D341Med (cell line): ENCODE data around the gene CDH12.
"Not testable (repeated sequence)": the region's sequence is repeated elsewhere in the genome, so short reads cannot be mapped to it uniquely, and the experiment has no call there.

Experiments used
- DNase-seq: peaks from one replicate; pipeline ENCODE4 v3.0.0; 2012; ENCODE audit warnings: low spot score

Gene CDH12

DNA sequence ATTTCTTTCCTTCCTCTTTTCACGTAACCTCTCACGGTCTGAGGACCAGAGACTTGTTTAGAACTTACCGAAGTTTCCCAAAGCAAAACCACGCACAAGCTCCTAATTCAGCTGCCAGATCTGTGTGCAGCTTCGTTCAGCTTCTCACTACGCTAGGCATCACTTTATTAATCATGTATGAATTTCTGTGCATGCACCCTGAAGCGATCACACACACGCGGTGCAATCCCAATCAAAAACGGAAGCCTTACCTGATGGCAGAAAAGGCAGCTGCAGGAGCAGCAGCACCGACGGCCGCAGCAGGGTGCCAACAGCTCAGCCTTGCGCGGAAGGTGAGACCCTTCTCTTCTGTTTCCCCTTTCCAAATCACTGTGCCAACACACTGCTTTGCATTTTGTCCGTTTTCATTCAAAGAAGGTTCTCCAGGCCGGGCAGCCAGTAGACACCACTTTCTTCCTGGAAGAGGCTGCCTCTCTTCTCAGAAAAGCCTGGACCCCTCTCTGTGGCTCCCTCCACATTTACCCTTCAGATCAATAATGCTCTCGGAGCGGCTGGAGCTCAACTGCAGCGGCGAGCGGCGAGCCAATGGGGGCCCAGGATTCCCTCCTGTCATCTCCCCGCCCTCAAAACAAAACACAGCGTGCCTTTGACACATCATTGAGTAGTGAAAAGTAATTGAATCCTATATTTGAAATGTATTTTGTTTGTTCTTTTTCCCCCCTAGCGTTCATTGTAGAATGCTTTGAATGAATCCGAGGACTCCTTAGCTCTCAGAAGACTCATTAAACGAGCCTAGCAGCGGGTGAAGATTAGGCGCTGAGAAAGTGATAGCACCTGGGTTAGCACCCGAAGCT lies at the start of gene CDH12:
Gene CDH12 (minus strand): TSS at position 538 of the 854 bp plus-strand sequence.
- DNase-seq, result peak; percentile 71

DNA sequence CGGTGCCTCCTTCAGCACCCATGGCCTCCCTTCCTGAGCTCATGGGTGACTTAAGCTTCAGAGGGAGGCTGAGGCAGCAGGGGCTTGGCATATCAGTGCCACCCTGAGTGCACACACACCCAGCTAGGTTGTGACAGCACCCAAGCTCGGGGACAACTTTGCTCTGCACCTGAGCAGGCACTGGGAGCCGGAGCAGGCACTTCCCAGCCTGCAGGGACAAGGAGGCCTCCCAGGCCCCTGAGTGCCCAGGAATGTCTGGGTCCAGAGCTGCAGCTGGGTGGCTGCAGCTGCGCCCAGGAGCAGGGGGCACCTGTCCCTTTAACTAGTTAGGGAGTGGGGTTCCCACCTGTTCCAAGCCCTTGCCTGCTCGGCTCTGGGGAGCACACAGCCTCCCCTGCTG lies 48.7 kb upstream of the CDH12 start:
- no peak for DNase-seq

- DNase-seq, result no peak
Observed at GRCh38 chr5:22900801-22901310, 47.7 kb upstream of the CDH12 start.

DNA sequence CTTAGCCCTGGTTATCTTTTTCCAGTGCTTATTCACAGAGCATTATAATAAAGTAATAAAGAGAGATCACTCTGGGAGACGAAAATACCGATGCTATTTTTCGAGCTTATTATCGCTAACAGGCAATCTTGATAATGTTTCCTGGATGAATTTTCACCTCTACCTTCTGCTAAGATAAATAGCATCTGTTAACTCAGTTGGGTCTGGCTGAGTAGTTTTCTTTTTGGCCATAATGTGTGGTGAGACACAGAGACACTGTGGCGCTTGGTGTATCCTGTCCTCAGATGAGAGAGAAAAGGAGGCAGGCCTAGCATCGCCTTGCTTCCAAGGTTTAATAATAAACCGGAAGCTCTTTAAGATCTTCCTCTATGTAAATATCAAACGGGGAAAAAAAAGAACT lies 46.2 kb upstream of the CDH12 start:
- no peak for DNase-seq

GRCh38 chr5:22896152-22896551 lies 43.0 kb upstream of the CDH12 start:
- no peak for DNase-seq

DNA sequence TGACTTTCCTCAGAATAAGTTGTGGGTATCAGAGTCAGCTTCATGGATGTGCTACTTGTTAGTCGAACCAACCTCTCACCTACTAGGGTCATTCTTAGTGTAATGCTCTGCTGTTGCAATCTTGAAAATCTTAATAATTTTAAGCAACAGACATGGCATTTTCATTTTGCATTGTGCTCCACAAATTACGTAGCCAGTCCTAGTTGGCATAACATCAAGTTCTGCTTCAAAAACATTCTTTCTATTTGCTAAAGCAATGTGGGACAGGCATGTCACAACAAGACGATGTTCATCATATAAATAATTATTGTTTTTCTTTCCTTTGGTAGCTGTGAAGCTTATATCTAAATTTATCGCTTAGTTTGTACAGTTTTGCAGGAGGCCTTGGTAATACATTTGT lies 39.3 kb upstream of the CDH12 start:
- DNase-seq, result no peak

DNA sequence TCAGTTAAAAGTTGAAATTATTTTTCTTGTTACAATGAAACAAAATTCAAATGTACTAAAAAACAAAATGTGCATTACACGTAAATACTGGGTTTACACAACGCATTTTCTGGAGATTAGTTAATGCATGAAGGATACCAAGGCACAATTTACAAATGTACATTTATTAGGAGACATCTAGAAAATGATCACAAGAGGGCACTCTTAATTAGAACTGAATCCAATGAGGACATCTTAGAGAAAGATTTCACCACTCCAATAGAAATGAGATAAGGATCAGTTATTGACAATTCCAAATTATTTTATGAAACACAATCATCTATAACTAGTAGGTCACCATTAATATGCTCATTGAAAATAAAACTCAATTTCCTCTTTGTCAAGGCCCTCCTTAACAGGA lies 36.6 kb upstream of the CDH12 start:
- no peak for DNase-seq

- DNase-seq, result no peak
Observed at GRCh38 chr5:22887566-22887965, 34.4 kb upstream of the CDH12 start.

DNA sequence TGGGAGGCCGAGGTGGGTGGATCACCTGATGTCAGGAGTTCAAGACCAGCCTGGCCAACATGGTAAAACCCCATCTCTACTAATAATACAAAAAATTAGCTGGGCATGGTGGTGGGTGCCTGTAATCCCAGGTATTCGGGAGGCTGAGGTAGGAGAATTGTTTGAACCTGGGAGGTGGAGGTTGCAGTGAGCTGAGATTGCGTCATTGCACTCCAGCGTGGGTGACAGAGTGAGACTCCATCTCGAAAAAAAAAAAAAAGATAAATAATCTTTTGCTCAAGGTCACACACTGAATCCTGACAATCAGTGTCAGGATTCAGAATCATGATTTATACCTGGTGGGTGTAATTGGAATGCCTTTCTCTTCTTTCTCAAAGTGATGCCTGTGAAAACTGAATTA lies 5.8 kb upstream of the CDH12 start:
- DNase-seq, result not testable (repeated sequence)

DNA sequence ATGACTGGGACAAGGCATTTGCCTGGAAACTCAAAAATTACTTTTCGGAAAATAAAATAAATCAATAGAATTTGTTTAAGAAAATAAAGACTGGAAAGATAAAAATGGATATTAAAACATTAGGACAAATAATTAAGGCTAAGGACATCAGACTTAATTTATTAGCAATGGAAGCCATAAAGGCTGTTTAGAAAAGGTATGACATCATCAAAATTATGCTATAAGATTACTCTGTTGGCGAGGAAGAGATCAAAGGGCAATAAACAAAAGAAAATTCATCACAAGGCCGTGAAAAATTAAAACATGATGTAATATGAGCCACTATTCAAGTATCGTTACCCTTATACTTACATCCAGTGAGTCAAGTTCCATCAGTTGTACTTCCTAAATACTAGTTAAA lies 2.7 kb upstream of the CDH12 start:
- DNase-seq, result no peak

DNA sequence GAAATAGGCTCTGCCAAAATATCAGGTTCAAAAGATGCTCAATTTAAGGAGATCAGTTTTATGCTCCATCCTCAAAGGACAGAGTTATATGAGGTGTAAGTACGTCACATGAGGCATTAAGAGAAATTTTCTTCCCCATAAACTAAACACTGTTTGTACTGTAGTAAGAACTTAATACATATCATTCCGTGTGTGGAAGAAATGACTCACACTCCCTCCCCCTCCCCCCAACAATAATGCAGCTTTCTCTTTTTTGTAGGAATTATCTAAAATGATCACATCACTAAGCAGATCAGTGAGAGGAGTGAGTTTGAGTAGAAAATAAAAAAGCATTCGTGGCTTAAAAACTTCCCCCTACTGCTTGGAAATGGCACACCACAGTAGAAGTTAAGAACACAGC lies 2.2 kb downstream of the CDH12 start:
- no peak for DNase-seq

GRCh38 chr5:22846693-22847092 lies 6.5 kb downstream of the CDH12 start:
- no peak for DNase-seq

- no peak for DNase-seq
Observed at GRCh38 chr5:22844636-22845035, 8.5 kb downstream of the CDH12 start.

DNA sequence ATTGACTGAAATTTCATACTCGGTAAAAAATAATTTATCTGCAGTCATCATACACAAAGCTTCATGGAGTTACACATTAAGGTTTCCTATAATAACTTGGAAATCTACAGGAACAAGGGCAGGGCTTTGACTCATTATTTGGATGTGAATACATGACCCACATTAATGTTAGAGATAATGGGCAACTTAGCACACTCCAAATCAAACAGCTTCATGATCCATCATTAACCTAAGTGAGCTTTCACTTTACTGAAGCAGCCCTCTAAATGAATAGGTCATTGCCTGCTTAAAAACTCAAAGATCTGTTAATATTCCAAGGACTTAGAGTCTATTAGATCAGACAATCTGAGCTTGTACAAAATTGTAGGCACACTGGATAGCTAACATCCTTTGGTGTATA lies 9.0 kb downstream of the CDH12 start:
- no peak for DNase-seq

DNA sequence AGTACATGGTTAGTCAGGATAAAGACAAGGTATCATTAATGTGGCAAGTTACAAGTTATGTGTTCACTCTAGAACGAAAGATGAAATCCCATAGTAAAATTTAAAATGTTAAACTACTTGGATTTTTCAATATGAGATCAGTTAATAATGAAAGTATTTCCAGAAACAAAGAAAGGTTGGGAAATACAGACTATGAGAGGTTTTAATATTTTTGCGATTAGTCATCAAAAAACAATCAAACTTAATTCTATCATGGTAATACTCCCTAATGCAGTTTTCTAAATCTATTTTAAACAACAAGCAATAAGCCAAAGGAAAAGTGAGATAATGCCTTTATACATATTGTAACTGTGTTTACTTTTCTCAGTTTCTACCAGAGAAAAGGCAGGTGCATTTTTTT lies 10.6 kb downstream of the CDH12 start:
- no peak for DNase-seq

DNA sequence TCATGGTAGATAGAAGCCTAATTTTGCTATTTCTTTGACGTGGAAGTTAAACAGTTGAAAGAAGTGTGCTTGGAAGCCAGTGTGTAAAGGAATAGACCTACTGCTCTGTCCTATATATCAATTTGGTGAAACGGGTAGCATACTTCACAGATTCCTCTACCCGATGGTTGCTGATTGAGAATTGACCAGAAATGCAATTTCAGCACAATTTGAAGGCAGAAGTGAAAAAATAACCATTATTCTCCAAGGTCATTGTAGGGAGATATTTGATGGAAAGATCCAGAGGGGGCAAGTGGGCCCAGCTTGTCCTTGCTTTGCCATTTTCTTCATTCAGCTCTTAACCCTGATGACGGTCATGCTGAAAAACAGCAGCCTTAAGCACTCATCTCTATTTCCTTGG lies 15.3 kb downstream of the CDH12 start:
- no peak for DNase-seq

DNA sequence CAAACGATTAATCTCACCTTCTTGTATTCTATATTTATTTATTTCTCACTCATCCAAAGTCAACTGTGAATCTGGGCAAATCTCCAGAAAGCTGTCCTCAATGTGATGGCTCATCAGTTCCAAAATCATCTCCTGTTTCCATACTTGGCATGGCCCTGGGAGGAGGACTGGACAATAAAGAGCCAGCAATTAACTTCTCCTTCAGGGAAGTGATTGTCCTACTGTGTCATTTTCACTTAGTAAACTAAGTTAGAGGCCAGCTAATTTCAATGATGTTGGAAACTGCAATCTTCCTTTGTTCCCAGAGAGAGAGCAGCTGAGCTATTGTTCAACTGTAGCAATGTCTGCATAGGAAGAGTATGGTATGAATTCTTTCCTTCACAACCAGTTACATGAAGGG lies 17.5 kb downstream of the CDH12 start:
- DNase-seq, result no peak

- DNase-seq, result no peak
Observed at GRCh38 chr5:22793463-22793862, 59.7 kb downstream of the CDH12 start.

GRCh38 chr5:22787807-22788206 lies 65.3 kb downstream of the CDH12 start:
- DNase-seq, result no peak

- no peak for DNase-seq
Observed at GRCh38 chr5:22787398-22787797, 65.7 kb downstream of the CDH12 start.

DNA sequence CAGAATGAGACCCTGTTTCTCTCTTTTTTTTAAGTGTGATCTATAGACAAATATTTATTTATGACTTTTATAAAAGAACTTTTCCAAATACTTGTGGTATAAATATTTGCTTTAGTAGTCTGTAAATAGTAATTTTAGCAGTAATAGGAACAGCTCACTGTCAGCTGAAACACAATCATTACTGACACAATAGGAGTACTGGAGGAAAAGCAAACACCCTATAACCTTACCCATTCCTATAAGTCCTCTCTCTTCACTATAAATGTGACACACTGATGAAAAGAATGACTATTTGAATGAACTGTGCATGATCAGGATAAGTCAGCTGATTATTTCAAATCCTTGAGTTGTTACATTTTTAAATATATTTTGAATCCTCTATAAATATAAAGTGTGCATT lies 72.4 kb downstream of the CDH12 start:
- DNase-seq, result no peak

- DNase-seq, result no peak
Observed at GRCh38 chr5:22779499-22779898, 73.6 kb downstream of the CDH12 start.

GRCh38 chr5:22776285-22776684 lies 76.9 kb downstream of the CDH12 start:
- no peak for DNase-seq

- DNase-seq, result not testable (repeated sequence)
Observed at GRCh38 chr5:22774214-22774613, 78.9 kb downstream of the CDH12 start.
